CD4-positive, alpha-beta T cell treated with Interleukin-1 beta for 1 hour (primary cell): ENCODE data around the gene COPZ2.
"Not testable (repeated sequence)": the region's sequence is repeated elsewhere in the genome, so short reads cannot be mapped to it uniquely, and the experiment has no call there.

Experiments used
- DNase-seq, 2 donors: peaks; one replicate each; pipeline ENCODE4 v3.0.0-alpha.2; 2020 to 2022

The COPZ2 gene

GRCh38 chr17:48027322-48027981 lies 10.1 kb downstream of the COPZ2 start:
- no peak for DNase-seq

- DNase-seq: peak; percentile 74 to 75
Measured at GRCh38 chr17:48026502-48027321, 10.9 kb downstream of the COPZ2 start.

- no peak for DNase-seq
Measured at GRCh38 chr17:48025904-48026501, 11.6 kb downstream of the COPZ2 start.

GRCh38 chr17:48025040-48025903 lies 12.3 kb downstream of the COPZ2 start:
- DNase-seq: peak; percentile 97

GRCh38 chr17:48024149-48025039 lies 13.2 kb downstream of the COPZ2 start:
- peak; percentile 34 to 52 for DNase-seq

GRCh38 chr17:48023400-48024148 lies 14.0 kb downstream of the COPZ2 start:
- peak; percentile 43 to 49 for DNase-seq

- no peak for DNase-seq
Measured at GRCh38 chr17:48022901-48023300, 14.7 kb downstream of the COPZ2 start.

- no peak for DNase-seq
Measured at GRCh38 chr17:48021934-48022333, 15.7 kb downstream of the COPZ2 start.

GRCh38 chr17:48017817-48018158 lies 19.8 kb downstream of the COPZ2 start:
- not testable (repeated sequence) for DNase-seq

- DNase-seq: no peak
Measured at GRCh38 chr17:48016112-48016511, 21.5 kb downstream of the COPZ2 start.

GRCh38 chr17:48014595-48015111 lies 22.9 kb downstream of the COPZ2 start:
- no peak for DNase-seq

- DNase-seq: no peak
Measured at GRCh38 chr17:48013876-48014594, 23.6 kb downstream of the COPZ2 start.

- no peak for DNase-seq
Measured at GRCh38 chr17:48012654-48013053, 24.9 kb downstream of the COPZ2 start.

GRCh38 chr17:48012151-48012520 lies 25.5 kb downstream of the COPZ2 start:
- DNase-seq: peak; percentile 73 to 76

- DNase-seq: peak; percentile 36 to 59
Measured at GRCh38 chr17:48011405-48012150, 26.0 kb downstream of the COPZ2 start.

GRCh38 chr17:48010193-48010592 lies 27.4 kb downstream of the COPZ2 start:
- no peak for DNase-seq

GRCh38 chr17:48006936-48007709 lies 30.5 kb downstream of the COPZ2 start:
- no peak for DNase-seq

- DNase-seq: no peak
Measured at GRCh38 chr17:48004983-48005382, 32.6 kb downstream of the COPZ2 start.
